Heart left ventricle (tissue), 13 donors: ENCODE data around the gene TLX2.

Experiments used
- POLR2A ChIP-seq, 2 donors: fragments of 450-650 bp; IDR thresholded peaks; one replicate each; pipeline ENCODE4 v1.6.1; 2017; ENCODE audit warnings: antibody characterized with exemption in 2 of 2, mild to moderate bottlenecking in 2 of 2, moderate library complexity in 2 of 2
- TF ChIP-seq, protein P1 (sequence below), 12 donors: fragments of 200-600 bp; sonication (generic) in 4 of 12; IDR thresholded peaks; one replicate each; pipeline versions ENCODE4 v1.5.0 to v1.8.0; 2018 to 2022; ENCODE audit warnings: antibody characterized with exemption in 12 of 12, mild to moderate bottlenecking in 5 of 12
- donor health status: ischemic (EF 13 %, LVEDD 7.1; RV severe dilation, severe dysfunction).
- donor health status: DM: no; HTN: yes; CAD: no.
- donor health status: DM: no; HTN: no; CAD: no.
- donor health status: ischemic (EF 25% LVEDD 6.9; RV normal size, moderate dysfunction).
- donor health status: ischemic (EF 25% LVEDD 5.7; RV mildly dilated, moderate dysfunction).
- donor health status: ischemic (EF 35%, LVEDD 5.7; RV mildly dilated, moderate dysfunction).
- donor health status: nonischemic (EF 11% LVEDD 7.7; RV severe dilation, severe dysfunction).
- donor health status: DM: yes; HTN: yes; CAD: no.
- donor health status: PGD.
- donor health status: ischemic (EF 29% LVEDD 5.4; RV normal size, mild dysfunction).
- donor health status: nonischemic (EF 23%, LVEDD 6.1; RV moderate dilation, normal function).

DNA sequence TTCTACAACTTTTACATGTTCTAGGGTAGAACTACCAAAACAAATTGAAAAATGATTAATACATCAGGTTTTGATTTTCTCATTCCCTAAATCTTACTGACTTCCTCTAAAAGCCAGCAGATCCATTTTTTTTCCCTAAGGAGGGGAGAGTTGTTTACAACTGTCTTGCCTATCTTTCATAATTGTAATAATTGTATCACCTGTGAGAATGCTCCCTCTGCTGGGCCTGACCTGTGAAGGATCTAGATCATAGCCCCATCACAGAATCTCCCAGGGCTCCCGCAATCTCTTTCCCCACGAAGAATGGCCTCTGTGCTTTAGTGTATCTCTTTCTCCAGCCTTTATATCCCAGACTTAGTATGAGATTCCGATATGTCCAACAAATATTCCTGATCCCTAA lies 30.4 kb downstream of the TLX2 start:
- TF ChIP-seq, protein P1, sequence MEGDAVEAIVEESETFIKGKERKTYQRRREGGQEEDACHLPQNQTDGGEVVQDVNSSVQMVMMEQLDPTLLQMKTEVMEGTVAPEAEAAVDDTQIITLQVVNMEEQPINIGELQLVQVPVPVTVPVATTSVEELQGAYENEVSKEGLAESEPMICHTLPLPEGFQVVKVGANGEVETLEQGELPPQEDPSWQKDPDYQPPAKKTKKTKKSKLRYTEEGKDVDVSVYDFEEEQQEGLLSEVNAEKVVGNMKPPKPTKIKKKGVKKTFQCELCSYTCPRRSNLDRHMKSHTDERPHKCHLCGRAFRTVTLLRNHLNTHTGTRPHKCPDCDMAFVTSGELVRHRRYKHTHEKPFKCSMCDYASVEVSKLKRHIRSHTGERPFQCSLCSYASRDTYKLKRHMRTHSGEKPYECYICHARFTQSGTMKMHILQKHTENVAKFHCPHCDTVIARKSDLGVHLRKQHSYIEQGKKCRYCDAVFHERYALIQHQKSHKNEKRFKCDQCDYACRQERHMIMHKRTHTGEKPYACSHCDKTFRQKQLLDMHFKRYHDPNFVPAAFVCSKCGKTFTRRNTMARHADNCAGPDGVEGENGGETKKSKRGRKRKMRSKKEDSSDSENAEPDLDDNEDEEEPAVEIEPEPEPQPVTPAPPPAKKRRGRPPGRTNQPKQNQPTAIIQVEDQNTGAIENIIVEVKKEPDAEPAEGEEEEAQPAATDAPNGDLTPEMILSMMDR (IDR thresholded peaks at IDR 0.05), result peak in 1 of 12 donors; percentile 13
- no peak for TF ChIP-seq POLR2A (IDR thresholded peaks at IDR 0.05)
